NCI-H128 (cell line): ENCODE measurements around the gene SLC16A10.
"Not testable (repeated sequence)": the region's sequence is repeated elsewhere in the genome, so short reads cannot be mapped to it uniquely, and the experiment has no call there.

Experiments
- DNase-seq: peaks from one replicate; lab custom pipeline; 2025; ENCODE audit not compliant: unreplicated experiment; lab: John Stamatoyannopoulos, UW

Gene SLC16A10

DNA sequence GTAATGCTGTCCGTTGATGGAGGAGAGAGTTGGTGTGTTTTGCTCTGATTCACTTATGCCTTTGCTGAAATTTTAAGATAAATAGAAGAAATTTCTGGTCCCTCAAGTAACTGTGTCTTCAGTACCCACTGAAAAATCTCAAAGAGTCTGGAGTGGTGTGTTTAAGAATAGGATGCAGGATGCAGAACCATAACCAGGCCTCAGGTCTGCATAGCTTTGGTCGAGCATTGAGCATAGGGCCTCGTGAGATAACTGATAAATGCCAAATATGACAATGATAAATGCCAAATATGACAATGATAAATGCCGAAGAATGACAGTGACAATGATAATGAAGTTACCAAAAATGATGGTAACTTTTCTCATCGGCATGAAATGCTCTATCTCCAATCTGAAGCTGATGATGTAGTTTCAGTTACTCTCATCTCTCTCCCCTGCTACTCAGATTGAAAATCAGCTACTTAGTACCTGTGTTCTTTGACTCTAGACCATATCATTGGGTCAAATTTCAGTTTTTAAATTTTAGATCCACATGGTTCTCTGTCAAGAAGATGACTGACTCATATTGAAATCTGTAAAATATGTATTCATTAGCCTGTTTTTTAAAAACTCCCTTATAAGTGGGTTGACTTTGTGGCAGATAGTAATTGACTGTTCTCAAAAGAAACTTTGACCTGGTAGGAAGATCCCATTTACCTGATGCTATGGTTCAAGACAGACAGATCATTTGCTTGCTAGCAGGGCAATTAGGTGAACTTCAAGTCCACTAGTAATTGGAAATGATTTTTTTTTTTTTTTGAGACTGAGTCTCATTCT is 96.6 kb downstream of the SLC16A10 start:
- DNase-seq, result no peak

DNA sequence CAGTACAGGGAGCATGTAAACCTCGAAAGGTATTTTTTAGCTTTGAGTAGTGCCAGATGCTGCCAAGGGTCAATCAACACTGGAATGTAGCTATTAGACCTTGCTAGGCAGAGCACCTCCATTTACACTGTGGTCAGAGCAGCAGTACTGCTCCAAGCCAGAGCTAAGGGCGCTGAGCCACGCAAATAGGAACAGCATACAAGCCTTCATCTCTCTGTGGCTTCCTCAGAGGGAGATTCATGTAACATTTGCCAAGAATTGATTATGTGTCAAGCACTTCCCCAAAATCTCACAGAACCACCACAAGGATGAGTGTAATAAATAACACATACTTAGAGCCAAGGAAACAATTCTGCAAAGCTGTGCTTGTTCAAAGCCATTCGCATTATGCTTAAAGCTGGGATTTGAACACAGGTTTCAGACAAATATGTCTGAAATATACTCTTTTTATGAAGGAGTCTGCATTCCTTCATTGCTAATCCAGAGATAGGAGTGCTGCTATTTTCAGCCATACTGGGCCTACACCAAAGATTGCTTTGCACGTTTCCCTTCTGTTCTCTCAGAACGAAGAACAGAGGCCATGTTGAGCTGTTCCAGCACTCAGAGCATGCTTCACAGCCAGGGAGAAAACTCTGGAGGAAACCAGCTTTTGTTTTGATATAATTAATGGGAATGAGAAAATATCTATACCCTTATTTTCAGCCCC is 97.7 kb downstream of the SLC16A10 start:
- DNase-seq, result no peak

DNA sequence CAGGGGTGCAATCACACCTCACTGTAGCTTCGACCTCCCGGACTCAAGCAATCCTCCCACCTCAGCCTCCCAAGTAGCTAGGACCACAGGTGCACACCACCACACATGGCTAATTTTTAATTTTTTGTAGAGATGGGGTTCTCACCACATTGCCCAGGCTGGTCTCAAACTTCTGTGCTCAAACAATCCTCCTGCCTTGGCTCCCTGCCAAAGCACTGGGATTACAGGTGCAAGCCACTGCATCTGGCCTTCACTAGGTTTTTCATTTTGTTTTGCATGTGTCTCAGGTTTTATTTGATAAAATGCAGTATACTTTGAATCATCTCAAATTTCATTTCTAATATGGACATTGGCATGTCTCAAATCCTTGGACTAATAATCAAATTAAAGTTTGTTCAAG is 98.7 kb downstream of the SLC16A10 start:
- DNase-seq, result no peak

DNA sequence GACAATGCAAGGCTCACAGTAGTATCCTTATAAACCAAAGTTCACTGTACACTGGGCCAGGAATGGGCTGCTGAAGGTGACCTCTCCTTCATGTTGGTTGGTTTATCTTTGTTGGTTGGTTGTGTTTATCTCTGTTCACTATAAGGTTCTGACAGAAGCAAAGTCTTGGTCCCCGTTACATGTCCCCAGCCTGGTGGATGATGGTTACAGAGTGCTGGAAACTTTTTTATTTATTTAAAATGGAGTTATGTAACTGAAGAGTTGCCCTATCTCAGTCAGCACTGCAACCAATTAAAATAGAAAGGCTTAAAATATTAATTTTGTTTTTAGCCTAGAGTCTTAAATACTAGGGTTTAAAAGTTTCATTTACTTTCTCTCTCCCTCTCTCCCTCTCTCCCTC is 100.6 kb downstream of the SLC16A10 start:
- no peak for DNase-seq

DNA sequence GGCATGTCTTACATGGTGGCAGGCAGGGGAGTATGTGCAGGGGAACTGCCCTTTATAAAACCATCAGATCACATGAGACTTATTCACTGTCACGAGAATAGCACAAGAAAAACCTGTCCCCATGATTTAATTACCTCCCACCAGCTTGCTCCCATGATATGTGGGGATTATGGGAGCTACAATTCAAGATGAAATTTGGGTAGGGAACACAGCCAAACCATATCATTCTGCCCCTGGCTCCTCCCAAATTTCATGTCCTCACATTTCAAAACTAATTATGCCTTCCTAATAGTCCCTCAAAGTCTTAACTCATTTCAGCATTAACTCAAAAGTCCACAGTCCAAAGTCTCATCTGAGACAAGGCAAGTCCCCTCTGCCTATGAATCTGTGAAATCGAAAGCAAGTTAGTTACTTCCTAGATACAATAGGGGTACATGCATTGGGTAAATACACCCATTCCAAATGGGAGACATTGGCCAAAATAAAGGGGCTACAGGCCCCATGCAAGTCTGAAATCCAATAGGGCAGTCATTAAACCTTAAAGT is 102.4 kb downstream of the SLC16A10 start:
- not testable (repeated sequence) for DNase-seq

DNA sequence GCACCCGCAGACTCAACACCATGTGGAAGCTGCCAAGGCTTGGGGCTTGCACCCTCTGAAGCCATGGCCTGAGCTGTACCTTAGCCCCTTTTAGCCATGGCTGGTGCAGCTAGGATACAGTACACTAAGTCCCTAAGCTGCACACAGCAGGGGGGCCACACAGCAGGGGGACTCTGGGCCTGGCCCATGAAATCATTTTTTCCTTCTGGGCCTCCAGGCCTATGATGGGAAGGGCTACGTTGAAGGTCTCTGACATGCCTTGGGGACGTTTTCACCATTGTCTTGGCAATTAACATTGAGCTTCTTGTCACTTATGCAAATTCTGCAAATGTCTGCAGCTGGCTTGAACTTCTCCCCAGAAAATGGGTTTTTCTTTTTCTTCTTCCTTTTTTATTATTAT is 103.3 kb downstream of the SLC16A10 start:
- no peak for DNase-seq

DNA sequence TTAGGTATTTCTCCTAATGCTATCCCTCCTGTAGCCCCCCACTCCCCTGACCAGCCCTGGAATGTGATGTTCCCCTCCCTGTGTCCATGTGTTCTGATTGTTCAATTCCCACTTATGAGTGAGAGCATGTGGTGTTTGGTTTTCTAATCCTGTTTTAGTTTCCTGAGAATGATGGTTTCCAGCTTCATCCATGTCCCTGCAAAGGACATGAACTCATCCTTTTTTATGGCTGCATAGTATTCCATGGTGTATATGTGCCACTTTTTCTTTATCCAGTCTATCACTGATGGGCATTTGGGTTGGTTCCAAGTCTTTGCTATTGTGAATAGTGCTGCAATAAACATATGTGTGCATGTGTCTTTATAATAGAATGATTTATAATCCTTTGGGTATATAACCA is 103.8 kb downstream of the SLC16A10 start:
- not testable (repeated sequence) for DNase-seq

DNA sequence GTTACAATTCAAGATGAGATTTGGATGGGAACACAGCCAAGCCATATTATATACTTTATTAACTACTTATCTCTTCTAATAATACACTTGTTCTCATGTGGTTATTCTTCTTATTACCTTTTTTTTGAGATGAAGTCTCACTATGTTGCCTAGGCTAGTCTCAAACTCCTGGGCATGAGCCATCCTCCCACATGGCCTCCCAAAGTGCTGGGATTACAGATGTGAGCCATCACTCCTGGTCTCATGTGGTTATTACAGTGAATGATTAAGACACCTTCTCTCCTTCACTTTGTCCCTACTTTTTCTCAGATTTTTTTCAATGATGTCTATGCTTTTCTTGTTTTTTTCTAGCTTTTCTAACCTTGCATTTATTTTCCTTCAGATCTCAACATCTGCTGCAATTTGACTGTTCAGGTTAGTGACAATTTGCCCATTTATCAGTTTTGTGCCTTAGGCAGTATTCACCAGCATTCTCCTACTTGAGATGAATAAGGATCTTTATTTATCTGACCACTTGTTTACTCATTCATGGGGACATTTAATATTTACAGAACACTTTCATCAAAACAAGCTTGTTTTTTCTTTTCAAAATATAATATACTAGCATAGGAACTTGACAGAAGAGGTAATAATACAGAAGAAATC is 105.7 kb downstream of the SLC16A10 start:
- no peak for DNase-seq

DNA sequence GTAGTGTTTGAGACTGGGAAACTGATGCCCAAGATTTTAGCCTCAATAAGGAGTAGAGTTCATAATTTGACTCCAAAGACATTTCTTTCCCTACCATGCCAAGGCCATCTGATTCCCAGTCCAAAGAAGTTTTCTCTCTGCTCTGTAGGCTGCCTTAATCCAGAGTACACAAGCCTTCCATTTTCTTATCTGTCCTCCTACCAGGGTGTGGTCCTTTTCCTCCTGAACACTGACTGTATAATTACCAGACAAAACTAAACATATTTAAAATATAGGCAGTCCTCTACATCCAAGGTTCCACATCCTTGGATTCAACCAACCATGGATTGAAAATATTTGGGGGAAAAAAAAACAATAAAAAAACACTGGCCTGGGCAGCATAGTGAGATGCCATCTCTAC is 108.4 kb downstream of the SLC16A10 start:
- no peak for DNase-seq

DNA sequence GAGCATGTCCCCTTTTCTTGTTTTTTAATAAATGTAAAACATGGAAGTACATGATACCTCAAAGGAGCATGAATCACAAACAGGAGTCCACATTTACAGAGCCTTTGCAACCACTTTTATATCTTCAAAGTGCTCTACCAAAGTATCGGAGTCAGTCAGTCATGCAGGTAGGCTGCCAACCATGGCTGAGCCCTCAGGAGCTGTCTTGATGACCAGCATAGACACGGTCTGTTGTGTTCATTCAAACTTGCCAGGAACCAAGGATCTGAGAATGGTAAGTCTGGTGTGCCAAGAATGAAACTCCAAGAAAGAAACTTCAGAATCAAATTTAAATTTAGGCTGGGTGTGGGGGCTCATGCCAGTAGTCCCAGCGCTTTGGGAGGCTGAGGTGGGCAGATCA is 111.5 kb downstream of the SLC16A10 start:
- no peak for DNase-seq

DNA sequence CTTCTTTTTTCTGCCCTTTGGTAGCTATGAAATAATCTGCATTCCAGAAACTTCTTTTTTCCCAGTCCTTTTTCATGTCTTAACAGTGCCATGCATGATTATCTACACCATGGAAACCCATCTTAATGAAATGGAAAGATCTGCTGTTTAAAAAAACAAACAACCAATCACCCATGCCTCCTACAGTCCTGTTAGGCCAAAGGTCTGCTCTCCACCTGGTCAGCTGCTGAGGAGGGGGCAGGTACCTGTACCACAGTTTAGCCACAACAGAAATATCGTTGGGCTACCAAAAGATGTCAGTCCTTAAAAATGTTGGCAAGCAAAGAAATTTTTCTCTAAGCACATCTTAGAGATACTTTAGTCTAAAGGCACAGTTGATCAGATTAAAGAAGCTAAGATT is 112.6 kb downstream of the SLC16A10 start:
- DNase-seq, result no peak

DNA sequence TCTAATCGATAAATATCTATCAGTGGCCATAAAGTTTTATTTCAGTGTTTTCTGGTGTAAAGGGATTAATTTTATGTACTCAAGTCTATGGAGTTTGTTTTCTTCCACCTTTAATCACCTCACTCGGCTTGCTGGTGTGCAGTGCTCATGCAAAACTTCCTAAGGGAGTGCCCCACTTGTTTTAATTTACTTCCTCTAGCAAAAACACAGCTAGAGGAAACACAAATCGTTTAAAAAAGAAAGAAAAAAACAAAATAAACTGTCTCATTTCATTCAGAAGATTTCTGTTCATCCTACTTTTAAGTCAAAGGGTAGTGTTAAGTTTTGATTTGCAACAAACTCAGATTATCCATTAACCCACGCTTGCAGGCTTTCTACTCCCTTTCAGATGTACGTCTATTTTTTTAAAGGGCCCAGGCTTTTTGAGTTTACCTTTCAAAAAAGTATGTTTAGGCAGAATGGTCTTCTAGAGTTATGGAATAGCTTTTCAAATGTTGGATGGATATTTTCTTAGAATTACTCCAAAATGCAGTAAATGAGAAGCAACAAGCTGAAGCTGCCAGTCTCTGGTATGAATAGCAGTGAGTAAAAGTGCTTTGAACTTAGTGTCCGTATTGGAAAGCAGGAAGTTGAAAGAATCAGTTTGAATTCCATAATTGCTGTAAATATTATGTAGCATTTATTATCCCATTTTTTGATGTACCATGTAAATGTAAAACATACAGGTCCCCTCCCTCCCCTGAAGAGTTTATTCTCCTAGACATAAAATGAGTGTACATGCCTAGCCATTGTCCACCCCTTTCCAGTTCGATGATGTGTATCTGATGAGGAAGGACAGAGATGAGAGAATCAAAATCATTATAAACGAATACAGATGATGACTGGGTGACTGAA is 113.3 kb downstream of the SLC16A10 start:
- no peak for DNase-seq

DNA sequence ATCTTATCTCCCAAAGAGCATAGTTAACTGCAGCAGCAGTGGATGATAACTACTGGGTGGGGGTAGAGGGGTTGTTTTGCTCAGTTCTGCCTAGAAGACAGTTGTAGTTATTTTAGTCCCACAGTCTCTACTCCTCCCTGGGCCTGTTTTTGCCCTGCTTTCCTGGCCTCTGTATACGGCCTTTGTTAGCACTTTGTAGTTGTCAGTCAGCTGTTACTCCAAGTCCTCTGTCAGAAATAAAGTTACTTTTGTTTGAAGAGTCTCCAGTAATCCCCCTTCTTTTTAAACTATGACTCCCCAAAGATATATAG is 113.9 kb downstream of the SLC16A10 start:
- DNase-seq, result no peak

DNA sequence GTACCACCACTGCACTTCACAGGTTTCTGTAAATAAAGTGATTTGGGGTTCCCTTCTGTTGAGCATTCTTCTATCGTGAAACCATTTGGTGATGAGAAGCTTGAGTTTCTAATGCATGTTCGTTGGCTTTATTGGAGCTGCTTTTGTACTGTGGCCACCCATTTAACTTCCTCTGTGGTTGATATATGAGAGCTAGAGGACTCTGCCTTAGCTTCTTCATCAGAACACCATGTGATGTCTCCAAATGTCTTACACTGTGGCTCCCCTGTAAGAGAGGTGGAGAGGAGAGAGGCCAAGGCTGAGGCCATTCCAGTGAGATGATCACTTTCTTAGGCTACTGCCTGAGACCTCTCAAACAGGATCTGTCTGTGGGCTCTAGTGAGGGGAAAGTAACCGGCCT is 114.5 kb downstream of the SLC16A10 start:
- no peak for DNase-seq

DNA sequence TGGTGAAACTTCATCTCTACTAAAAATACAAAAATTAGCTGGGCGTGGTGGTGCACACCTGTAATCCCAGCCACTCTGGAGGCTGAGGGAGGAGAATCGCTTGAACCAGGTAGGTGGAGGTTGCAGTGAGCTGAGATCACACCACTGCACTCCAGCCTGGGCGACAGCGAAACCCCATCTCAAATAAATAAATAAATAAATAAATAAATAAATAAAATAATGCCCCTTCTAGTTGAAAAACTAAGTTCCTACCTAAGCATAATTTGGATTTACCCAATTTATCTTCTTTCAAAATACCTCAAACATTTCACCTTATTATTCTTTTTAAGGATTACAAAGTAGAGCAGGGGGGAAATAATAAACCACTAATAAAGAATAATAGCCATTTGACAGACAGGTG is 116.2 kb downstream of the SLC16A10 start:
- not testable (repeated sequence) for DNase-seq

DNA sequence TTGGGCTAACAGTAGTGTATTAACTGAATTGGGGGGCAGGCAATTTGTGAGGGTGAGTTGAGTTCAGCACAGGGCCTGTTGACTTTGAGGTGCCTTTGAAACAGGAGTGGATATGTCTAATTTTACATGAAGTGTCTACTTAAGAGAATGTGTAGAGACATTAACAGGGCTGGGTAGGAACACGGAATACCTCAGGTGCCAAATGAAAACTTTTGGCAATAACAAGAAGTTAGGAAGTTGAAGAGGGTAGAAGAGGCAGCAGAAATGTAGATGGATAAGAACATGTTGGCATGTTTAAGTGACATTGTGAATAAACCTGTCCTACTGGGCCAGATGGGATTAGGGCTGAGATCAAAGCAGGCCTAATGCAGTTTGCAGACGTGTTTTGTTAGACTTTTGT is 117.0 kb downstream of the SLC16A10 start:
- DNase-seq, result no peak

DNA sequence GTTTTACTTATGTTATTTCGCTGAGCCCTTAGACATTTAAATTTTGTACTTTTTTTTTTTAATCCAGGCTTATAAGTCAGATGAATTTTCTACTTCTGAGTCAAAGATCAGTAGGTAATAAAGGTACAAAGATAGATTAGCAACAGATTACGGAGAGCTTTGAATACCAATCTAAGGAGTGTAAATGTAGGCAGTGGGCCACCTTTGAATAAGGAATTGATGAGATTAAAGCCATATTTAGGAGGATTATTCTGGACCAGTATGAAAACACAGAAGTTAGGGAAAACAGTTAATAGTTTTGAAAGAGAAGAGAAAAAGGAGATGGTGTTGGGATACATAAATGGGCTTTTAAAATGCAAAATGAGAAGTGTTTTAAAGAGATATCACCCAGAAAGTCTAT is 117.6 kb downstream of the SLC16A10 start:
- DNase-seq, result no peak

DNA sequence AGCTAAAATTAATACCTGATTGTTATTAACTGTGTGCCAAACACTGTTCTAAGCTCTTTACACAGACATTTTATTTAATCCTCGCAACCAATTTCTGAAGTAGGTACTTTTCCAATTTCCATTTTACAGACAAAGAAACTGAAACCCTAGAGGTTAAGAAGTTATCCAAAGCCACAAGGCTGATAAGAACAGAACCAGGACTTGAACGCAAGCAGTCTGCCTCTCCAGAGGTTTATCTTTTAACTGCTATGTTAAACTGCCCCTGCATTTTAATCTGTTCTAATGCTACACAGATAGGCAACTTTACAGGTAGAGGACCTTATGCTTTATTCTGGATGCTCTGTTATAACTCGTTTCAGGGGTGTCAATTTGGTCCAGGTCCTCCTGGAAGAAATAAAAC is 118.2 kb downstream of the SLC16A10 start:
- DNase-seq, result no peak

DNA sequence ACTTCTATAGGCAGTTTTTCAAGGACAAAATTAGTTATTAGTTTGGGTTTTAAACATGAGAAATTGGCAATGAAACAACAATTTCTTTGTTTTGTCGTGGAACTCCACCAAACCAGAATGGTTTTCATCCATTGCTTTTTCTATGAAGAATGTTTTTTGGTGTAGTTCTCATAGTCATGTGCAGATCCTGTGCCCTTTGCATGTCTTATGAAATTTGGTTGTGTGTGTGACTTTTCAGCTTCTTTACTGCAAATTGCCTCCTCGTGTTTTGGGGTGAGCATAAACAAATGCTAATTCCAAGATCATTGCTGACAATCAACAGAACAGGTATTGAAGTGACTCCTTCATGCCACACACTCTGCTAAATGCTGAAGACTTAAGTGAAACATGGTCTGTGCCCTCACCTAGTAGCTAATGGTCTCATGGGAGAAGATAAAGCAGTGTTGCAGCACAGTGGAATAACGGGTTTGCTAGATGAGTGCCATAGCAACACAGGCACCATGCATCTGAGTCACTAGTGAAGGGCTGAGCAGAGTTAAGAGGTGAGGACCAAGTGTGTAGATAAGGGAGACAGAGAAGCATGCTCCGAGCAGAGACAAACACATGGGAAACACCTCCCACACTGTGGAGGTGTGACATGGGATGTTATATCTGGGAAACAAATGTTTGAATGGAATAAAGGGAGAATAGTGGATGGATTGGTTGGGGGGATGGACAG is 120.0 kb downstream of the SLC16A10 start:
- no peak for DNase-seq

DNA sequence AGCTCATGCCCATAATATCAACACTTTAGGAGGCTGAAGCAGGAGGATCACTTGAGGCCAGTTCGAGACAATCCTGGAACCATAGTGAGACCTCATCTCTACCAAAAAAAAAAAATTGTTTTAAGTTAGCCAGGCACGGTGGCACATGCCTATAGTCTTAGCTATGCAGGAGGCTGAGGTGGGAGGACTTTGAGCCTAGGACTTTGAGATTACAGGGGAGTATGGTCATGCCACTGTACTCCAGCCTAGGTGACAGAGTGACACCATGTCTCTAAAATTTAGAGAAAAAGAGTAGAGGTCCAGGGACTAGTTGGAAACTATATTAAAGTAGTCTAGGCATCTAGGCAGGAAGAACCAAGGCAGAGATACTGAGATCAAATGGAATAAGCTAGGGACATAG is 121.6 kb downstream of the SLC16A10 start:
- DNase-seq, result no peak
